Body of pancreas (tissue), 4 donors: ENCODE results near the gene DIS3L2. TPM values are rescaled to one million over a fixed set of nuclear protein-coding genes. Genes with fewer than 3 reads are reported as not detected.

Experiments
- ATAC-seq: fragments of 150-250 bp; one replicate; pipeline ENCODE4 v1.9.1; 2016
- DNase-seq, 4 donors: peaks; one replicate each; pipeline ENCODE4 v3.0.0-alpha.2; 2019
- H3K27ac ChIP-seq, 4 donors: fragments of 200-600 bp; sonication (generic); 1 replicate in 3 of 4; 2 replicates in 1 of 4; pipeline versions ENCODE4 v1.5.1 to v1.6.1; 2016 to 2019; ENCODE audit warnings: mild to moderate bottlenecking in 1 of 4, mixed read lengths in 1 of 4, moderate library complexity in 1 of 4
- H3K27me3 ChIP-seq, 2 donors: fragments of 200-600 bp; sonication (generic); one replicate each; pipeline ENCODE4 v1.6.0; 2016; ENCODE audit warnings: mild to moderate bottlenecking in 1 of 2
- H3K36me3 ChIP-seq, 2 donors: fragments of 200-600 bp; sonication (generic); replicated peaks in 1 of 2; 2 replicates each; pipeline ENCODE4 v1.5.1; 2016; ENCODE audit warnings: low read depth in 2 of 2; ENCODE audit not compliant: insufficient read depth in 1 of 2
- H3K4me1 ChIP-seq: fragments of 200-600 bp; sonication (generic); one replicate; pipeline ENCODE4 v1.6.0; 2016
- H3K4me3 ChIP-seq, 2 donors: fragments of 200-600 bp; sonication (generic); 1 replicate in 1 of 2; 2 replicates in 1 of 2; pipeline ENCODE4 v1.5.1; 2016 to 2019
- H3K9me3 ChIP-seq, 3 donors: fragments of 200-600 bp; sonication (generic); 1 replicate in 2 of 3; 2 replicates in 1 of 3; pipeline ENCODE4 v1.5.1; 2016
- CTCF ChIP-seq, 7 experiments: fragments of 450-650 bp in 4 of 7; fragments of 200-600 bp in 3 of 7; sonication (generic) in 3 of 7; IDR thresholded peaks; one replicate each; pipeline ENCODE4 v1.5.1; 2016 to 2019; ENCODE audit warnings: antibody characterized with exemption in 7 of 7
- POLR2A ChIP-seq, 3 donors: fragments of 450-650 bp; IDR thresholded peaks; one replicate each; pipeline ENCODE4 v1.6.1; 2016; ENCODE audit warnings: antibody characterized with exemption in 3 of 3, mild to moderate bottlenecking in 2 of 3
- WGBS, 2 donors: methylation state at CpG; one replicate each; pipeline ENCODE4 v1.1.5; 2017; 5-methylcytosine and 5-hydroxymethylcytosine counted together
- intact Hi-C: fragments of 100-400 bp; cut with DNase I; formaldehyde crosslinking; loops from one replicate; pipeline ENCODE4 v1.15.1; 2023
- total RNA-seq, 2 donors: library from RNA; depleted of rRNA; stranded (reverse); fragments of >200 nt; gene quantifications; one replicate each; pipeline ENCODE4 v1.1.0, GENCODE V29; 2016

The DIS3L2 gene
- total RNA-seq, 2 donors from 2014 or later: 27.8 to 113 TPM

DNA sequence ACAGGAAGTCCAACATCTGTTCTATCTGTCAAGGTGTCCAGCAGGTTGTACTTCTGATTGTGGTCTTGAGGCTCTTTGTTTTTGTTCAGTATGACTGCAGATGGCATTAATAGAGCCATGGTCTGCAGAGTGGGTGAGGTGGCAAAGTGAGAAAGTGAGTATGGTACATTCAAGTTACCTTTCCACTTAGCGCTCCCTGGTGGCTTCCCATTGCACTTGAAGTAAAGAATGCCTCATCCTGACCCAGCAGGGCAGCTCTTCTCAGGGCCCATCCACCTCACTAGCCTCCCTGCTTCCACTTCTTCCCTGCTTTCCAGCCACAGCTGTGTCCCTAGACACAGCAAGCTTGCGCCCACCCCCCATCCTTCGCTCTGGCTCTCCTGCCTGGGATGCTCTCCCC is 269.0 kb downstream of the DIS3L2 start:
- WGBS, 2 donors: 76 to 85% methylated on average over 3 of the region's 3 CpGs
- DNase-seq (peak in 3 of 4 donors; percentile 5 to 15 (median 15)), ATAC-seq (no peak)
- Histone ChIP-seq H3K4me3 (no peak overlapping the region), H3K4me1 (peaks cover 25% of the 10 kb centered on the region), H3K27me3 (no peaks in the 10 kb centered on the region), H3K9me3 (no peaks in the 10 kb centered on the region), H3K27ac (no peak overlapping the region), H3K36me3 (no peaks in the 10 kb centered on the region)
- intact Hi-C loops: no loop called here
- TF ChIP-seq CTCF (IDR thresholded peaks at IDR 0.05) (no peak), POLR2A (IDR thresholded peaks at IDR 0.05) (no peak)

DNA sequence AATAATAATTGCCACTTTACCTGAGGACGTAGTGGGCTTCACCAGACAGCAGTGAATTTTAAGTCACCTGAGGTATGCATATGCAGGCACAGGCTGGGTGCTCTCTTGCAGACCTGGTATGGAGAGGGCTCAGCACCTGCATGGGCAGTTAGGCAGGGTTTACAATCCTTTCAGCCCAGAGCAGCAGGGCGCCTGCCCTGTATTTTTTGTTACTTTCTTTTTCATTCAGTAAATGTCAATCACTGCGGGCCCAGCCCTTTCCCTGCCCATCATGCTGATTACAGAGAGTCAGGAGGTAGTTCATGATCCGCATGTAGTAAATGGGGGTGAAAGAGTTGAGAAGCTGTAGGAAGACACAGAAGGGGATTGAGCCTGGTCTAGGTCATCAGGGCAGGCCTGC is 270.0 kb downstream of the DIS3L2 start:
- intact Hi-C loops: no loop called here
- no peak overlapping the region for H3K4me3 ChIP-seq
- DNase-seq (no peak), ATAC-seq (no peak)
- H3K27me3 ChIP-seq: no peaks in the 10 kb centered on the region
- H3K4me1 ChIP-seq: peaks cover 34% of the 10 kb centered on the region
- WGBS, 2 donors: 95 to 96% methylated on average over 4 of the region's 4 CpGs
- TF ChIP-seq POLR2A (IDR thresholded peaks at IDR 0.05) (no peak), CTCF (IDR thresholded peaks at IDR 0.05) (no peak)
- no peaks in the 10 kb centered on the region for H3K9me3 ChIP-seq
- no peaks in the 10 kb centered on the region for H3K36me3 ChIP-seq
- H3K27ac ChIP-seq: no peak overlapping the region

- no peaks in the 10 kb centered on the region for H3K27me3 ChIP-seq
- TF ChIP-seq POLR2A (IDR thresholded peaks at IDR 0.05) (no peak), CTCF (IDR thresholded peaks at IDR 0.05) (no peak)
- intact Hi-C loops: no loop called here
- H3K27ac ChIP-seq: no peak overlapping the region
- 85 to 93% methylated on average over 2 of the region's 2 CpGs for WGBS, 2 donors
- no peak overlapping the region for H3K4me3 ChIP-seq
- no peaks in the 10 kb centered on the region for H3K9me3 ChIP-seq
- DNase-seq (no peak), ATAC-seq (no peak)
- peaks cover 38% of the 10 kb centered on the region for H3K4me1 ChIP-seq
- H3K36me3 ChIP-seq: no peaks in the 10 kb centered on the region
Measured at GRCh38 chr2:232232915-232233314, 271.4 kb downstream of the DIS3L2 start.

GRCh38 chr2:232234922-232235615 is 273.6 kb downstream of the DIS3L2 start:
- Histone ChIP-seq H3K4me1 (peaks cover 30% of the 10 kb centered on the region), H3K36me3 (no peaks in the 10 kb centered on the region), H3K27me3 (no peaks in the 10 kb centered on the region), H3K27ac (peak overlapping the region in 2 of 4 donors; percentile 37 to 43), H3K4me3 (no peak overlapping the region), H3K9me3 (no peaks in the 10 kb centered on the region)
- intact Hi-C loops: no loop called here
- TF ChIP-seq CTCF (IDR thresholded peaks at IDR 0.05) (no peak), POLR2A (IDR thresholded peaks at IDR 0.05) (no peak)
- DNase-seq (no peak), ATAC-seq (no peak)
- 91 to 94% methylated on average over 4 of the region's 4 CpGs for WGBS, 2 donors

DNA sequence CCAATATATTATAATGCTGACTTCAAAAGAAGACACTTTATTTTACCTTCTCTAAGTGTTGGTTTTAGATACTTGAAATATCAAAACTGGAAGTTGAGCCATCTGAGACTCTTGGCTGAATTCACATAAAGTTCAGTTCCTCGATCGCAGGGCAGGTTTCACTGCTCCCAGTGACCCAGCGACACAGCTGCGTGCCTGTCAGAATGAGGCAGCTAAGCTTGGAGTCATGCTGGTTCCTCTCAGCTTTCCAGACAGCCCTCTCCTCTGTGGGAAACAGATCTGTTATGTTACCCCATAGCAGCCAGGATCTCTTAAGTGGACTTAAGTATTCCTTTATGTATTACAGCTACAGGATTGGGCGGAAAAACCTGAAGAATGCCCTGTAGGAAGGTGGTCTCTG is 274.2 kb downstream of the DIS3L2 start:
- no peaks in the 10 kb centered on the region for H3K27me3 ChIP-seq
- H3K36me3 ChIP-seq: no peaks in the 10 kb centered on the region
- peak overlapping the region in 3 of 4 donors; percentile 37 to 52 (median 43) for H3K27ac ChIP-seq
- intact Hi-C loops: no loop called here
- peak; percentile 31 to 53 (median 45) for DNase-seq
- ATAC-seq: peak; percentile 73
- WGBS, 2 donors: 50 to 55% methylated on average over 5 of the region's 5 CpGs
- H3K4me1 ChIP-seq: peaks cover 28% of the 10 kb centered on the region
- no peak overlapping the region for H3K4me3 ChIP-seq
- no peaks in the 10 kb centered on the region for H3K9me3 ChIP-seq
- TF ChIP-seq POLR2A (IDR thresholded peaks at IDR 0.05) (no peak), CTCF (IDR thresholded peaks at IDR 0.05) (no peak)
